Gastroesophageal sphincter (tissue), 4 donors: ENCODE measurements around the gene NCR1. TPM values are rescaled to one million over a fixed set of nuclear protein-coding genes. Genes with fewer than 3 reads are reported as not detected.
"Not testable (repeated sequence)": the region's sequence is repeated elsewhere in the genome, so short reads cannot be mapped to it uniquely, and the experiment has no call there.

Experiments used
- ATAC-seq: fragments of 150-250 bp; one replicate; pipeline ENCODE4 v1.9.1; 2016; ENCODE audit warnings: mild to moderate bottlenecking, moderate library complexity
- H3K27ac ChIP-seq, 4 donors: fragments of 200-600 bp; sonication (generic) in 3 of 4; 1 replicate in 3 of 4; 2 replicates in 1 of 4; pipeline ENCODE4 v1.5.1; 2016 to 2019
- H3K27me3 ChIP-seq: fragments of 200-600 bp; sonication (generic); one replicate; pipeline ENCODE4 v1.5.1; 2019
- H3K36me3 ChIP-seq, 2 donors: fragments of 200-600 bp; sonication (generic); one replicate each; pipeline ENCODE4 v1.5.1; 2019; ENCODE audit warnings: control low read depth in 1 of 2
- H3K4me1 ChIP-seq, 3 donors: fragments of 200-600 bp; sonication (generic); 1 replicate in 2 of 3; 2 replicates in 1 of 3; pipeline ENCODE4 v1.5.1; 2016 to 2019; ENCODE audit warnings: control low read depth in 2 of 3
- H3K4me3 ChIP-seq, 2 donors: fragments of 200-600 bp; sonication (generic); one replicate each; pipeline ENCODE4 v1.5.1; 2019; ENCODE audit warnings: mild to moderate bottlenecking in 1 of 2, moderate library complexity in 1 of 2
- H3K9me3 ChIP-seq, 3 donors: fragments of 200-600 bp; sonication (generic); one replicate each; pipeline ENCODE4 v1.5.1; 2017 to 2019; ENCODE audit warnings: control low read depth in 2 of 3
- CTCF ChIP-seq, 4 experiments: fragments of 200-600 bp in 2 of 4; fragments of 450-650 bp in 2 of 4; sonication (generic) in 1 of 4; IDR thresholded peaks; one replicate each; pipeline ENCODE4 v1.5.1; 2017 to 2019; ENCODE audit warnings: antibody characterized with exemption in 4 of 4, mild to moderate bottlenecking in 2 of 4, moderate library complexity in 2 of 4
- EP300 ChIP-seq: sonication (generic); formaldehyde crosslinking; IDR thresholded peaks from one replicate; pipeline ENCODE4 v1.6.1; 2017; ENCODE audit warnings: antibody characterized with exemption, mild to moderate bottlenecking
- POLR2A ChIP-seq, 2 donors: fragments of 450-650 bp; IDR thresholded peaks; one replicate each; pipeline ENCODE4 v1.6.1; 2017; ENCODE audit warnings: antibody characterized with exemption in 2 of 2, mild to moderate bottlenecking in 2 of 2, moderate library complexity in 1 of 2
- POLR2AphosphoS5 ChIP-seq: sonication (generic); formaldehyde crosslinking; IDR thresholded peaks from one replicate; pipeline ENCODE4 v1.6.1; 2017; ENCODE audit warnings: antibody characterized with exemption
- WGBS, 2 donors: methylation state at CpG; one replicate each; pipeline ENCODE4 v1.1.5; 2018; ENCODE audit warnings: low coverage in 1 of 2; 5-methylcytosine and 5-hydroxymethylcytosine counted together
- total RNA-seq, 4 donors: library from RNA; depleted of rRNA; stranded (reverse); fragments of >200 nt; gene quantifications; one replicate each; pipeline ENCODE4 v1.1.0, GENCODE V29; 2016

NCR1 gene
- total RNA-seq, 4 donors from 2014 or later, result not detected

DNA sequence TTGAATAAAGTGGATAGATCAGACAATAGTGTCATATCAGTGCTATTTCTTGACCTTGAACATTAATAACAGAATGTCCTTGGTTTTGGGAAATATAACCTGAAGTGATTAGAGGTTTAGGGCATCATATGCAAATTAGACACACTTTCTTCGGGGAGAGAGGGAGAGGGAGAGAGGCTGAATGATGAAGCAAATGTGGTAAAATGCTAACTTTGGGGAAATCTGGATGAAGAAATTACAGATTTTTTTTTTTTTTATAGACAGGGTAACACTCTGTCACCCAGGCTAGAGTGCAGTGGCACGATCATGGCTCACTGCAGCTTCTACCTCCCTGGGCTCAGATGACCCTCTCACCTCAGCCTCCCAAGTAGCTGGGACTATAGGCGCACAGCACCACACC lies 3.9 kb upstream of the NCR1 start:
- 58 to 100% methylated on average over 1 to 3 of the region's 3 CpGs for WGBS, 2 donors
- H3K9me3 ChIP-seq, result no peaks in the 10 kb centered on the region
- TF ChIP-seq POLR2A (IDR thresholded peaks at IDR 0.05) (no peak), POLR2AphosphoS5 (no peak), CTCF (IDR thresholded peaks at IDR 0.05) (no peak), EP300 (no peak)
- H3K27ac ChIP-seq, result no peak overlapping the region
- H3K27me3 ChIP-seq, result peaks cover 45% of the 10 kb centered on the region
- no peak for ATAC-seq
- no peaks in the 10 kb centered on the region for H3K4me1 ChIP-seq
- H3K4me3 ChIP-seq, result no peak overlapping the region
- H3K36me3 ChIP-seq, result no peaks in the 10 kb centered on the region

DNA sequence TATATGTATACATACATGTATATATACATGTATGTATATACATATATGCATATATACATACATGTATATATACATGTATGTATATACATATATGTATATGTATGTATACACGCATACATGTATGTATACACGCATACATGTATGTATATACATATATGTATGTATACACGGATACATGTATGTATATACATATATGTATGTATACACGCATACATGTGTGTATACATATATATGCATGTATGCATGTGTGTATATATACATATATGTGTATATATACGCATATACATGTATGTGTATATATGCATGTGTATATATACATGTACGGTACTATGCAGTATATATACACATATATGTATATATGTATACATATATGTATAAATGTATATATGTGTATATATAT lies 2.6 kb upstream of the NCR1 start:
- WGBS, 2 donors, result 85 to 91% methylated on average over 6 of the region's 6 CpGs
- no peaks in the 10 kb centered on the region for H3K36me3 ChIP-seq
- H3K4me1 ChIP-seq, result no peaks in the 10 kb centered on the region
- peaks cover 43% of the 10 kb centered on the region for H3K27me3 ChIP-seq
- no peaks in the 10 kb centered on the region for H3K9me3 ChIP-seq
- H3K27ac ChIP-seq, result no peak overlapping the region
- H3K4me3 ChIP-seq, result no peak overlapping the region
- no peak for TF ChIP-seq POLR2AphosphoS5
- no peak for TF ChIP-seq EP300
- no peak for TF ChIP-seq CTCF (IDR thresholded peaks at IDR 0.05)
- no peak for TF ChIP-seq POLR2A (IDR thresholded peaks at IDR 0.05)
- no peak for ATAC-seq

DNA sequence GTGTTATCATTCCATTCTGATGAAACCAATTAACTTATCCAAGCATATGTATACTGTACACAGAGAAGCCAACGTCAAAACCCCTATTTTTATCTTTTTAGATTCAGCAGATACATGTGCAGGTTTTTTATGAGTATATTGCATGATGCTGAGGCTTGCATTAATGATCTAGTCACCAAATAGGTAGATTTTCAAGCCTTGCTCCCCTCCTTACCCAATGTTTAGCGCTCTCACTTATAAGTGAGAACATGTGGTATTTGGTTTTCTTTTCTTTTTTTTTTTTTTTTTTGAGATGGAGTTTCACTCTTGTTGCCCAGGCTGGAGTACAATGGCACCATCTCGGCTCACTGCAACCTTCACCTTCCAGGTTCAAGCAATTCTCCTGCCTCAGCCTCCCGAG lies 1.7 kb upstream of the NCR1 start:
- not testable (repeated sequence) for H3K4me3 ChIP-seq, H3K27ac ChIP-seq, H3K4me1 ChIP-seq, ATAC-seq, H3K36me3 ChIP-seq, H3K9me3 ChIP-seq
- H3K27me3 ChIP-seq, result peaks cover 39% of the 10 kb centered on the region
- 72 to 82% methylated on average over 4 of the region's 4 CpGs for WGBS, 2 donors

GRCh38 chr19:54905421-54905802 lies 536 bp upstream of the NCR1 start:
- no peaks in the 10 kb centered on the region for H3K36me3 ChIP-seq
- no peak overlapping the region for H3K27ac ChIP-seq
- TF ChIP-seq CTCF (IDR thresholded peaks at IDR 0.05) (no peak), POLR2A (IDR thresholded peaks at IDR 0.05) (no peak), EP300 (no peak), POLR2AphosphoS5 (no peak)
- no peak overlapping the region for H3K4me3 ChIP-seq
- peaks cover 32% of the 10 kb centered on the region for H3K27me3 ChIP-seq
- H3K9me3 ChIP-seq, result no peaks in the 10 kb centered on the region
- 45 to 64% methylated on average over 2 to 5 of the region's 5 CpGs for WGBS, 2 donors
- no peak for ATAC-seq
- no peaks in the 10 kb centered on the region for H3K4me1 ChIP-seq

- H3K27me3 ChIP-seq, result peaks cover 28% of the 10 kb centered on the region
- H3K27ac ChIP-seq, result no peak overlapping the region
- TF ChIP-seq POLR2A (IDR thresholded peaks at IDR 0.05) (no peak), CTCF (IDR thresholded peaks at IDR 0.05) (no peak), POLR2AphosphoS5 (no peak), EP300 (no peak)
- no peaks in the 10 kb centered on the region for H3K4me1 ChIP-seq
- no peak overlapping the region for H3K4me3 ChIP-seq
- ATAC-seq, result no peak
- 59 to 63% methylated on average over 3 of the region's 7 CpGs for WGBS, 2 donors
- H3K9me3 ChIP-seq, result no peaks in the 10 kb centered on the region
- no peaks in the 10 kb centered on the region for H3K36me3 ChIP-seq
These were observed 871 bp downstream of the NCR1 start for GRCh38 chr19:54906819-54907218.

- not testable (repeated sequence) for H3K4me3 ChIP-seq, H3K9me3 ChIP-seq, H3K4me1 ChIP-seq, H3K27ac ChIP-seq, ATAC-seq, H3K36me3 ChIP-seq
- WGBS, 2 donors, result 60% methylated on average over 1 of the region's 5 CpGs; no CpG with 5 or more reads in 1 of the 2 donors
- H3K27me3 ChIP-seq, result peaks cover 29% of the 10 kb centered on the region
These were observed 2.0 kb downstream of the NCR1 start for GRCh38 chr19:54907899-54908298.
